Daoy (cell line): ENCODE data around the gene GRK6. TPM values are rescaled to one million over a fixed set of nuclear protein-coding genes. Genes with fewer than 3 reads are reported as not detected.

Experiments
- DNase-seq: peaks from one replicate; pipeline ENCODE4 v3.0.0-alpha.2; 2015; ENCODE audit warnings: low read depth
- total RNA-seq: library from RNA; depleted of rRNA; stranded (reverse); fragments of >200 nt; shearing (Covaris generic); gene quantifications from 2 replicates; pipeline ENCODE4 v1.2.3, GENCODE V29; 2014

The GRK6 gene
- total RNA-seq, 1 experiment from 2014 or later = 67.3 TPM

- DNase-seq = no peak
These were observed 44.5 kb downstream of the GRK6 start for GRCh38 chr5:177470759-177471536.

GRCh38 chr5:177471610-177472356, 45.3 kb downstream of the GRK6 start:
- DNase-seq = no peak

GRCh38 chr5:177472460-177473442, 46.3 kb downstream of the GRK6 start:
- DNase-seq = peak; percentile 66

- DNase-seq = peak; percentile 80
These were observed 47.0 kb downstream of the GRK6 start, which contains the start of gene DBN1 for GRCh38 chr5:177473443-177474001. Gene DBN1, minus strand, starts transcription at chr5:177473634. Its CDS starts 113 bp downstream, at chr5:177473521.

GRCh38 chr5:177474002-177474476, 47.6 kb downstream of the GRK6 start:
- DNase-seq = no peak

GRCh38 chr5:177474846-177475562, 48.5 kb downstream of the GRK6 start:
- DNase-seq = no peak

GRCh38 chr5:177475563-177476427, 49.3 kb downstream of the GRK6 start:
- DNase-seq = no peak

GRCh38 chr5:177476531-177477233, 50.2 kb downstream of the GRK6 start:
- DNase-seq = peak; percentile 81

GRCh38 chr5:177477701-177478477, 51.4 kb downstream of the GRK6 start:
- DNase-seq = no peak

- DNase-seq = peak; percentile 30
These were observed 52.5 kb downstream of the GRK6 start for GRCh38 chr5:177478711-177479646.

GRCh38 chr5:177479774-177480173, 53.3 kb downstream of the GRK6 start:
- no peak for DNase-seq

- DNase-seq = no peak
These were observed 55.9 kb downstream of the GRK6 start for GRCh38 chr5:177482359-177482795.

- DNase-seq = no peak
These were observed 56.6 kb downstream of the GRK6 start for GRCh38 chr5:177483042-177483441.

- no peak for DNase-seq
These were observed 57.8 kb downstream of the GRK6 start for GRCh38 chr5:177483994-177484901.

GRCh38 chr5:177484902-177485549, 58.5 kb downstream of the GRK6 start:
- no peak for DNase-seq
